H9 (cell line): ENCODE results near the gene FCF1. TPM values are rescaled to one million over a fixed set of nuclear protein-coding genes. Genes with fewer than 3 reads are reported as not detected.

ENCODE experiments used
- DNase-seq: peaks from one replicate; pipeline ENCODE4 v3.0.0-alpha.2; 2017
- H2AFZ ChIP-seq: one replicate; pipeline ENCODE4 v1.6.1; 2013; ENCODE audit warnings: mild to moderate bottlenecking, low read length, control low read depth, moderate library complexity
- H2AK5ac ChIP-seq: 2 replicates; pipeline ENCODE4 v1.6.1; 2013; ENCODE audit warnings: low read length, control low read depth, mixed read lengths; ENCODE audit not compliant: insufficient read length
- H2BK120ac ChIP-seq: one replicate; pipeline ENCODE4 v1.6.1; 2013; ENCODE audit warnings: low read depth, mild to moderate bottlenecking, low read length, control low read depth, inconsistent platforms; ENCODE audit not compliant: poor library complexity, severe bottlenecking
- H2BK12ac ChIP-seq: 2 replicates; pipeline ENCODE4 v1.6.1; 2013; ENCODE audit warnings: low read length, control low read depth, mixed read lengths, low read depth; ENCODE audit not compliant: insufficient read length
- H2BK15ac ChIP-seq: 2 replicates; pipeline ENCODE4 v1.6.1; 2013; ENCODE audit warnings: low read depth, low read length, control low read depth
- H2BK20ac ChIP-seq: one replicate; pipeline ENCODE4 v1.6.1; 2013; ENCODE audit warnings: low read depth, mild to moderate bottlenecking, low read length, control low read depth, inconsistent platforms; ENCODE audit not compliant: poor library complexity, severe bottlenecking
- H2BK5ac ChIP-seq: 2 replicates; pipeline ENCODE4 v1.6.1; 2013; ENCODE audit warnings: low read length, control low read depth, mixed read lengths; ENCODE audit not compliant: insufficient read length
- H3K14ac ChIP-seq: 2 replicates; pipeline ENCODE4 v1.6.1; 2013; ENCODE audit warnings: low read length, control low read depth; ENCODE audit not compliant: insufficient read depth
- H3K18ac ChIP-seq: 2 replicates; pipeline ENCODE4 v1.6.1; 2013; ENCODE audit warnings: low read depth, mild to moderate bottlenecking, mixed read lengths, low read length, control low read depth; ENCODE audit not compliant: insufficient read length
- H3K23ac ChIP-seq: 2 replicates; pipeline ENCODE4 v1.6.1; 2013; ENCODE audit warnings: low read length, control low read depth, mixed read lengths, low read depth; ENCODE audit not compliant: insufficient read length
- H3K23me2 ChIP-seq: 2 replicates; pipeline ENCODE4 v1.6.1; 2013; ENCODE audit warnings: low read depth, mild to moderate bottlenecking, mixed read lengths, low read length, control low read depth; ENCODE audit not compliant: insufficient read length, poor library complexity, severe bottlenecking
- H3K27ac ChIP-seq: 2 replicates; pipeline ENCODE4 v1.5.1; 2013; ENCODE audit warnings: low read length, control low read depth, mixed read lengths, low read depth; ENCODE audit not compliant: insufficient read length
- H3K27me3 ChIP-seq: 2 replicates; pipeline ENCODE4 v1.6.1; 2013; ENCODE audit warnings: low read length, control low read depth, inconsistent platforms; ENCODE audit not compliant: insufficient read depth
- H3K4ac ChIP-seq: 2 replicates; pipeline ENCODE4 v1.6.1; 2013; ENCODE audit warnings: low read depth, mild to moderate bottlenecking, control low read depth, inconsistent platforms, low read length, moderate library complexity
- H3K4me1 ChIP-seq: 2 replicates; pipeline ENCODE4 v1.6.1; 2013; ENCODE audit warnings: low read length, control low read depth, inconsistent platforms; ENCODE audit not compliant: insufficient read depth
- H3K4me2 ChIP-seq: 2 replicates; pipeline ENCODE4 v1.6.1; 2013; ENCODE audit warnings: low read length, control low read depth, mixed read lengths; ENCODE audit not compliant: insufficient read length, insufficient read depth
- H3K56ac ChIP-seq: 2 replicates; pipeline ENCODE4 v1.6.1; 2013; ENCODE audit warnings: low read depth, mild to moderate bottlenecking, mixed read lengths, low read length, control low read depth; ENCODE audit not compliant: insufficient read length
- H3K79me1 ChIP-seq: 2 replicates; pipeline ENCODE4 v1.6.1; 2013; ENCODE audit warnings: low read depth, mild to moderate bottlenecking, moderate library complexity, low read length, control low read depth, inconsistent platforms; ENCODE audit not compliant: insufficient read depth, poor library complexity, severe bottlenecking
- H3K79me2 ChIP-seq: 2 replicates; pipeline ENCODE4 v1.6.1; 2013; ENCODE audit warnings: low read length, control low read depth, inconsistent platforms; ENCODE audit not compliant: insufficient read depth
- H3K9ac ChIP-seq: 2 replicates; pipeline ENCODE4 v1.6.1; 2013; ENCODE audit warnings: low read length, control low read depth, mixed read lengths; ENCODE audit not compliant: insufficient read length; ENCODE audit errors: extremely low read depth
- H3K9me3 ChIP-seq: one replicate; pipeline ENCODE4 v1.6.1; 2013; ENCODE audit warnings: low read depth, low read length, inconsistent platforms; ENCODE audit not compliant: control insufficient read depth
- H3T11ph ChIP-seq: one replicate; pipeline ENCODE4 v1.6.1; 2013; ENCODE audit warnings: mild to moderate bottlenecking, low read length, control low read depth, inconsistent platforms
- H4K20me1 ChIP-seq: one replicate; pipeline ENCODE4 v1.6.1; 2013; ENCODE audit not compliant: control insufficient read depth, insufficient read length, insufficient read depth
- H4K5ac ChIP-seq: 2 replicates; pipeline ENCODE4 v1.6.1; 2013; ENCODE audit warnings: low read depth, mild to moderate bottlenecking, mixed read lengths, low read length, control low read depth; ENCODE audit not compliant: insufficient read length
- H4K8ac ChIP-seq: replicated peaks from 2 replicates; pipeline ENCODE4 v1.6.1; 2013; ENCODE audit warnings: low read length, control low read depth, mixed read lengths, low read depth; ENCODE audit not compliant: insufficient read length
- H4K91ac ChIP-seq: 2 replicates; pipeline ENCODE4 v1.6.1; 2013; ENCODE audit warnings: low read depth, mild to moderate bottlenecking, moderate library complexity, mixed read lengths, low read length, control low read depth; ENCODE audit not compliant: insufficient read length
- H3K27ac Mint-ChIP-seq, 3 experiments: 2 replicates in 2 of 3; 3 replicates in 1 of 3; pipeline ENCODE4 v1.8.0; 2020 to 2021; ENCODE audit warnings: mixed read lengths in 3 of 3, mild to moderate bottlenecking in 1 of 3, moderate library complexity in 1 of 3
- H3K27me3 Mint-ChIP-seq: 2 replicates; pipeline ENCODE4 v1.8.0; 2021; ENCODE audit warnings: low read depth, mild to moderate bottlenecking, moderate library complexity, mixed read lengths
- H3K36me3 Mint-ChIP-seq, 3 experiments: 2 replicates in 2 of 3; 3 replicates in 1 of 3; pipeline ENCODE4 v1.8.0; 2020 to 2021; ENCODE audit warnings: low read depth in 3 of 3, mixed read lengths in 3 of 3; ENCODE audit not compliant: insufficient read depth in 1 of 3
- H3K4me1 Mint-ChIP-seq, 2 experiments: 2 replicates each; pipeline ENCODE4 v1.8.0; 2020; ENCODE audit warnings: mixed read lengths in 2 of 2
- H3K4me3 Mint-ChIP-seq, 2 experiments: 2 replicates in 1 of 2; 3 replicates in 1 of 2; pipeline ENCODE4 v1.8.0; 2020 to 2021; ENCODE audit warnings: mild to moderate bottlenecking in 2 of 2, mixed read lengths in 2 of 2, moderate library complexity in 1 of 2
- H3K9me3 Mint-ChIP-seq, 2 experiments: 2 replicates in 1 of 2; 3 replicates in 1 of 2; pipeline ENCODE4 v1.8.0; 2020; ENCODE audit warnings: mild to moderate bottlenecking in 2 of 2, mixed read lengths in 2 of 2, moderate library complexity in 1 of 2
- CTCF ChIP-seq: fragments of 200-600 bp; sonication (generic); conservative IDR thresholded peaks from 3 replicates; pipeline ENCODE4 v1.8.0; 2021; ENCODE audit warnings: antibody characterized with exemption, mild to moderate bottlenecking
- WGBS: extraction: QIAGEN DNeasy Blood & Tissue Kit; methylation state at CpG from one replicate; pipeline ENCODE4 v1.1.7; 2013; ENCODE audit warnings: missing lambda C conversion rate, low lambda C conversion rate, mixed read lengths; ENCODE audit not compliant: insufficient read length; ENCODE audit errors: extremely low coverage; 5-methylcytosine and 5-hydroxymethylcytosine counted together
- total RNA-seq: library from RNA; stranded (reverse); gene quantifications from 2 replicates; pipeline ENCODE4 v1.2.1, GENCODE V29; 2021

Gene FCF1
- total RNA-seq, 1 experiment from 2014 or later = 87.7 TPM

DNA sequence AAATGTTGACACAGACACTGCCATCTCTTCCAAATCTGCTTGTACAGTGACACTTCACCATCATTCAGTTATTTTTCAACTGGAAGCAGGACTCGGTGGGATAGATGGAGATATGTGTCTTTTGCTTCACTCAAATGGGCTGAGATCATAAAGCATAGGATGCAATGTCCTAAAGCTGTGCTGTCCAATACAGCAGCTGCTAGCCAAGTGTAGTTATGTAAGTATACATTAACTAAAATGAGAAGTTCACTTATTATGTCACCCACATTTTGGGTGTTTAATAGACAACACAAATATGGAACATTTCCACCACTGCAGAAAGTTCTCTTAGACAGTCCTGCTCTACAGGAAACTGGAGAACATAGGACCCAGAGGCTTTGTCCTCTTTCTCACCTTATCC, 43.7 kb upstream of the FCF1 start:
- Histone ChIP-seq H2BK120ac (no peak overlapping the region), H3K4me1 (no peaks in the 10 kb centered on the region), H4K20me1 (no peaks in the 10 kb centered on the region), H3K9me3 (no peaks in the 10 kb centered on the region), H4K8ac (no peak overlapping the region), H2BK5ac (no peak overlapping the region), H4K91ac (no peak overlapping the region), H3K27me3 (no peaks in the 10 kb centered on the region), H3K14ac (no peak overlapping the region), H3T11ph (no peak overlapping the region), H3K4ac (no peak overlapping the region), H3K4me2 (no peak overlapping the region), H2BK20ac (no peak overlapping the region), H3K56ac (no peak overlapping the region), H2BK15ac (no peak overlapping the region), H2AK5ac (no peak overlapping the region), H2BK12ac (no peak overlapping the region), H3K79me2 (no peaks in the 10 kb centered on the region), H3K9ac (no peak overlapping the region), H3K23me2 (no peaks in the 10 kb centered on the region), H3K23ac (no peak overlapping the region), H3K79me1 (no peaks in the 10 kb centered on the region), H2AFZ (no peak overlapping the region), H4K5ac (no peak overlapping the region), H3K27ac (no peak overlapping the region), H3K18ac (no peak overlapping the region)
- Mint-ChIP-seq H3K27me3 (no peaks in the 10 kb centered on the region), H3K4me3 (no peak overlapping the region), H3K9me3 (no peaks in the 10 kb centered on the region), H3K27ac (no peak overlapping the region), H3K36me3 (peaks cover 7 to 77% (median 59%) of the 10 kb centered on the region in 3 experiments; a peak in 6 of 7 replicates), H3K4me1 (no peaks in the 10 kb centered on the region)
- no peak for TF ChIP-seq CTCF
- WGBS = no CpG with 5 or more reads among the region's 1 CpG
- DNase-seq = no peak
